CD4-positive, alpha-beta T cell (primary cell): ENCODE measurements around the gene BABAM2. TPM values are rescaled to one million over a fixed set of nuclear protein-coding genes. Genes with fewer than 3 reads are reported as not detected.

Experiments
- ATAC-seq: fragments of 200-7000 bp; cut with Tn5 transposase; one replicate; pipeline ENCODE4 v1.10.0; 2022; ENCODE audit warnings: mild to moderate bottlenecking; ENCODE audit not compliant: poor library complexity
- CTCF ChIA-PET: fragments of 350-600 bp; sonication (Branson Sonifier 250); formaldehyde crosslinking; loops from one replicate; lab custom pipeline; 2021; ENCODE audit warnings: antibody characterized with exemption, inconsistent platforms; lab: Charles Lee
- POLR2A ChIA-PET: fragments of 350-600 bp; sonication (Branson Sonifier 250); formaldehyde crosslinking; loops from one replicate; lab custom pipeline; 2021; ENCODE audit warnings: antibody characterized with exemption, inconsistent platforms; lab: Charles Lee
- DNase-seq, 14 experiments: peaks; one replicate each; pipeline ENCODE4 v3.0.0-alpha.2; 2013 to 2020; ENCODE audit warnings: mixed read lengths in 2 of 14
- H3K27ac ChIP-seq, 2 donors: one replicate each; pipeline versions ENCODE4 v1.5.1 to v1.7.0; 2013; ENCODE audit warnings: low read length in 2 of 2, low read depth in 1 of 2, mild to moderate bottlenecking in 1 of 2
- H3K27me3 ChIP-seq, 2 experiments: 1 replicate in 1 of 2; 2 replicates in 1 of 2; pipeline versions ENCODE4 v1.6.1 to v1.7.0; 2013; ENCODE audit warnings: low read length in 2 of 2, control low read depth in 1 of 2, mild to moderate bottlenecking in 1 of 2, moderate library complexity in 1 of 2; ENCODE audit not compliant: insufficient read depth in 2 of 2, control insufficient read depth in 1 of 2
- H3K36me3 ChIP-seq: one replicate; pipeline ENCODE4 v1.6.1; 2013; ENCODE audit warnings: low read length, control low read depth; ENCODE audit not compliant: insufficient read depth
- H3K4me1 ChIP-seq: one replicate; pipeline ENCODE4 v1.6.1; 2013; ENCODE audit warnings: low read length, control low read depth; ENCODE audit not compliant: insufficient read depth
- H3K4me3 ChIP-seq: one replicate; pipeline ENCODE4 v1.5.1; 2013; ENCODE audit warnings: mild to moderate bottlenecking, low read length, moderate library complexity
- H3K9me3 ChIP-seq, 2 experiments: 1 replicate in 1 of 2; 2 replicates in 1 of 2; pipeline versions ENCODE4 v1.6.1 to v1.7.0; 2013; ENCODE audit warnings: low read length in 2 of 2, mild to moderate bottlenecking in 2 of 2, control low read depth in 1 of 2, moderate library complexity in 1 of 2; ENCODE audit not compliant: control insufficient read depth in 1 of 2, insufficient read depth in 1 of 2
- H3K27ac Mint-ChIP-seq: one replicate; pipeline ENCODE4 v1.8.0; 2020; ENCODE audit warnings: mixed read lengths
- H3K27me3 Mint-ChIP-seq: one replicate; pipeline ENCODE4 v1.8.0; 2021; ENCODE audit warnings: mixed read lengths
- H3K36me3 Mint-ChIP-seq: one replicate; pipeline ENCODE4 v1.8.0; 2021; ENCODE audit warnings: low read depth, mixed read lengths
- H3K4me1 Mint-ChIP-seq: one replicate; pipeline ENCODE4 v1.8.0; 2021; ENCODE audit warnings: low read depth, mixed read lengths
- H3K4me3 Mint-ChIP-seq: one replicate; pipeline ENCODE4 v1.8.0; 2020; ENCODE audit warnings: mild to moderate bottlenecking, mixed read lengths
- H3K9me3 Mint-ChIP-seq: one replicate; pipeline ENCODE4 v1.8.0; 2020; ENCODE audit warnings: mixed read lengths
- intact Hi-C, 2 experiments: fragments of 100-400 bp; cut with DNase I in 1 of 2; cut with micrococcal nuclease in 1 of 2; formaldehyde crosslinking; loops; one replicate each; pipeline versions ENCODE4 v1.15.1 to v1.9.0; 2023 to 2025; cut with DNase I, micrococcal nuclease
- total RNA-seq, 174 experiments: library from RNA in 2 of 174; stranded (reverse) in 2 of 174; gene quantifications; one replicate each; pipeline ENCODE4 v1.2.3 and lab custom pipeline; 2021 to 2026
- TF ChIP-seq, protein P1 (sequence below): fragments of 200-600 bp; IDR thresholded peaks from one replicate; pipeline ENCODE4 v1.8.0; 2022; ENCODE audit warnings: antibody characterized with exemption, mild to moderate bottlenecking

Gene BABAM2
- total RNA-seq, 2 experiments from 2014 or later, result 29.2 to 32.8 TPM

DNA sequence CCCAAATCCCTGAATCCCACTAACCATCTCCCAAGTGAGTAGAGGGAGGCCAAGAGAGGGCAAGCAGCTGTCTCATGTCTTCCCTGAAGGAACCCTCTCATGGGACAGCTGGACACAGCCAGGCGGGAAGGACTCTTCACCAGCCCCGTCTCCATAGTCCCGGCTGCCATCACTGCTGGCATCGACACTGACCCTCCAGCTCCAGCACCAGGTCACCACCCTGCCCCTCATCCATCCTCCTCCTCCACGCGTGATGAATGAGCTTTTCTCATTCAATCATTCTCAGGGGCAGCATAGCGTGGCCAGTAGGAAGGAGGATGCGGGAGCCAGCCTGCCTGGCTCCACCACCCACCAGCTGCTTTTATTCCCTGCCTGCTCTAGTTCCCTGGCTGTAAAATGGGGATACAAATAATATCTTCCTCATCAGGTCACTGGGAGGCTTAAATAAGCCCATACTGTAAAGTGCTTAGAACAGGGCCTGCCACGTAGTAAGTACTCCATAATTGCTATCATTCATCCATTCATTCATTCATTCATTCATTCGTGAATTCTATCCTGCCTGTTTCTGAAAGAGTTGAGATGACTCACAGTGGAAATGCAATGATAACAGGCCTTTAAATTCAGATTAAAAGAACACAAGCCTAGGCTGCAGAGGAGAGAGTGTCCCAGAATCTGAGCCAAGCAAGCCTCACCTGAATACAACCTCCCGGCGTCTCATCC is 471.6 kb downstream of the BABAM2 start:
- Mint-ChIP-seq H3K27ac (peak overlapping the region; percentile 31), H3K4me3 (no peak overlapping the region), H3K36me3 (no peaks in the 10 kb centered on the region), H3K9me3 (no peaks in the 10 kb centered on the region), H3K4me1 (peaks cover 80% of the 10 kb centered on the region), H3K27me3 (peaks cover 4% of the 10 kb centered on the region)
- POLR2A ChIA-PET, result interaction anchor here (0.7 to 1.2 kb wide), 2 partner anchors 31 to 449 kb away, joined by 3 to 5 read pairs; partner anchors contain the start of genes FOSL2 and SPDYA
- no peak for DNase-seq
- Histone ChIP-seq H3K27me3 (no peaks in the 10 kb centered on the region), H3K9me3 (no peaks in the 10 kb centered on the region), H3K4me1 (peaks cover 94% of the 10 kb centered on the region), H3K36me3 (no peaks in the 10 kb centered on the region), H3K27ac (no peak overlapping the region), H3K4me3 (no peak overlapping the region)
- intact Hi-C loops, result loop anchor here in 1 of 2 experiments (5.0 kb wide), 1 partner anchor 45 kb away; no protein-coding TSS in a partner anchor
- ATAC-seq, result no peak
- TF ChIP-seq, protein P1, sequence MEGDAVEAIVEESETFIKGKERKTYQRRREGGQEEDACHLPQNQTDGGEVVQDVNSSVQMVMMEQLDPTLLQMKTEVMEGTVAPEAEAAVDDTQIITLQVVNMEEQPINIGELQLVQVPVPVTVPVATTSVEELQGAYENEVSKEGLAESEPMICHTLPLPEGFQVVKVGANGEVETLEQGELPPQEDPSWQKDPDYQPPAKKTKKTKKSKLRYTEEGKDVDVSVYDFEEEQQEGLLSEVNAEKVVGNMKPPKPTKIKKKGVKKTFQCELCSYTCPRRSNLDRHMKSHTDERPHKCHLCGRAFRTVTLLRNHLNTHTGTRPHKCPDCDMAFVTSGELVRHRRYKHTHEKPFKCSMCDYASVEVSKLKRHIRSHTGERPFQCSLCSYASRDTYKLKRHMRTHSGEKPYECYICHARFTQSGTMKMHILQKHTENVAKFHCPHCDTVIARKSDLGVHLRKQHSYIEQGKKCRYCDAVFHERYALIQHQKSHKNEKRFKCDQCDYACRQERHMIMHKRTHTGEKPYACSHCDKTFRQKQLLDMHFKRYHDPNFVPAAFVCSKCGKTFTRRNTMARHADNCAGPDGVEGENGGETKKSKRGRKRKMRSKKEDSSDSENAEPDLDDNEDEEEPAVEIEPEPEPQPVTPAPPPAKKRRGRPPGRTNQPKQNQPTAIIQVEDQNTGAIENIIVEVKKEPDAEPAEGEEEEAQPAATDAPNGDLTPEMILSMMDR, result no peak
- CTCF ChIA-PET, result no interaction called here

GRCh38 chr2:28362991-28363521 is 472.5 kb downstream of the BABAM2 start:
- no peaks in the 10 kb centered on the region for H3K36me3 Mint-ChIP-seq
- peaks cover 100% of the 10 kb centered on the region for H3K4me1 ChIP-seq
- H3K9me3 Mint-ChIP-seq, result no peaks in the 10 kb centered on the region
- no peaks in the 10 kb centered on the region for H3K36me3 ChIP-seq
- DNase-seq, result no peak
- POLR2A ChIA-PET, result no interaction called here
- no peak for ATAC-seq
- intact Hi-C loops, result loop anchor here in 1 of 2 experiments (5.0 kb wide), 1 partner anchor 44 kb away; no protein-coding TSS in a partner anchor
- CTCF ChIA-PET, result interaction anchor here (0.5 kb wide), 1 partner anchor 851 kb away, joined by 3 read pairs; no protein-coding TSS in a partner anchor
- H3K9me3 ChIP-seq, result no peaks in the 10 kb centered on the region
- TF ChIP-seq, protein P1, result no peak
- H3K4me1 Mint-ChIP-seq, result peaks cover 84% of the 10 kb centered on the region
- no peak overlapping the region for H3K4me3 ChIP-seq
- H3K27me3 Mint-ChIP-seq, result peaks cover 4% of the 10 kb centered on the region
- no peak overlapping the region for H3K27ac Mint-ChIP-seq
- H3K4me3 Mint-ChIP-seq, result no peak overlapping the region
- H3K27ac ChIP-seq, result no peak overlapping the region
- no peaks in the 10 kb centered on the region for H3K27me3 ChIP-seq

DNA sequence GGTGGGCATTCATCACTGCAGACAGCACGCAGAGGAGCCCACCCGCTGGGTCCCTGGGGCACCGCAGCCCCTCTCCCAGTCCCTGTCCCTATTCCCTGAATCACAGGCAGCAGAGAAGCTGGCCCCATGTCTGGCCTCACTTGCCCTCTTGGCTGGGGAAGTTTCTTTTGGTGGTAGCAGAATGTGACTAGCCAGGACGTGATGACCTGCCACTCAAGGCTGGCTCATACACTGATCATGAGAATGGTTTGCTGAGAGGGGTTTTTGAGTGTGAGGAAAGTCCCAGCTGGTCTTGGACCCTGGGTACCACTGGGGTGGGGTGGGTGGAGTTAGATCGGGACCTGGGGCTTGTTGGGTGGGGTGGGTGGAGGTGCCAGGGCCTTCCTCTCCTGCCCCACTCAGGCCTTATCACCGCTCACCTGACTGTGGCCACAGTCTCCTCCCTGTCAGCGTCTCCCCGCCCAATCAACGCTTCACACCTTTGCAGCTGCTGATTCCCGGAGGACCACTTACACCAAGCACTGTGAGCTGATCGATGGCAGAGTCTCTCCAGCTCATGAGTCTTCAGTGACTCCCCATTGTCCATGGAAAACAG is 473.3 kb downstream of the BABAM2 start:
- H3K4me3 ChIP-seq, result no peak overlapping the region
- intact Hi-C loops, result loop anchor here in 1 of 2 experiments (5.0 kb wide), 1 partner anchor 44 kb away; no protein-coding TSS in a partner anchor
- H3K27me3 ChIP-seq, result no peaks in the 10 kb centered on the region
- CTCF ChIA-PET, result no interaction called here
- no peaks in the 10 kb centered on the region for H3K36me3 ChIP-seq
- H3K27ac ChIP-seq, result no peak overlapping the region
- ATAC-seq (no peak), DNase-seq (peak in 2 of 14 experiments; percentile 22 to 44)
- no peak overlapping the region for H3K4me3 Mint-ChIP-seq
- no peaks in the 10 kb centered on the region for H3K9me3 ChIP-seq
- no peaks in the 10 kb centered on the region for H3K36me3 Mint-ChIP-seq
- no peaks in the 10 kb centered on the region for H3K9me3 Mint-ChIP-seq
- no peak overlapping the region for H3K27ac Mint-ChIP-seq
- peaks cover 95% of the 10 kb centered on the region for H3K4me1 ChIP-seq
- TF ChIP-seq, protein P1, result no peak
- H3K27me3 Mint-ChIP-seq, result peaks cover 4% of the 10 kb centered on the region
- peaks cover 77% of the 10 kb centered on the region for H3K4me1 Mint-ChIP-seq
- POLR2A ChIA-PET, result interaction anchor here (3.8 kb wide), 1 partner anchor 27 kb away, joined by 35 read pairs; the partner anchor contains the start of gene FOSL2
